Stimulated activated CD8-positive, alpha-beta memory T cell treated with anti-CD3 and anti-CD28 coated beads, Interleukin-15, amount 100 ng/mL, for 4 hours (primary cell): ENCODE results near the gene CDX2.
"Not testable (repeated sequence)": the region's sequence is repeated elsewhere in the genome, so short reads cannot be mapped to it uniquely, and the experiment has no call there.

ENCODE experiments used
- DNase-seq, 2 donors: peaks; one replicate each; pipeline ENCODE4 v3.0.0-alpha.2; 2020; ENCODE audit warnings: low read depth in 2 of 2

The CDX2 gene

DNA sequence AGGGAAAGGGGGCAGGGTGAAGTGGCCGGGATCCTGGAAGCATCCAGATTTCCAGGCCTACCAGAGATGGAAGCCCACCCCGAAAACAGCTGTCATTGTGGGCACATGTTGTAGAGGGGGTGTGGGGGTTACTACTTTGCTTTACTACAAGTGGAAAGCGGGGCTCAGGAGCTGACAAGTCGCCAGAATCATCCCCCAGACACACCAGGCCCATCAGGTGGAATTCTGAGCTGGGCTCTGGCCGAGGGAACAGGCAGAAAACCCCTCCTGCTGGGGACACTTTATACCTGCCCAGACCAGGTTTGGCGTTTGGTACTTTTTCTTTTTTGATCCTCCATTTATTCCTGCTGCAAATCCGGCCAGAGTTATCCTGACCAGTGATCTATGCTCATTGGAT, 3.8 kb downstream of the CDX2 start:
- no peak for DNase-seq

- DNase-seq = no peak
Observed at GRCh38 chr13:27964741-27965323, 4.3 kb downstream of the CDX2 start.

GRCh38 chr13:27964206-27964605, 4.9 kb downstream of the CDX2 start:
- DNase-seq = not testable (repeated sequence)

DNA sequence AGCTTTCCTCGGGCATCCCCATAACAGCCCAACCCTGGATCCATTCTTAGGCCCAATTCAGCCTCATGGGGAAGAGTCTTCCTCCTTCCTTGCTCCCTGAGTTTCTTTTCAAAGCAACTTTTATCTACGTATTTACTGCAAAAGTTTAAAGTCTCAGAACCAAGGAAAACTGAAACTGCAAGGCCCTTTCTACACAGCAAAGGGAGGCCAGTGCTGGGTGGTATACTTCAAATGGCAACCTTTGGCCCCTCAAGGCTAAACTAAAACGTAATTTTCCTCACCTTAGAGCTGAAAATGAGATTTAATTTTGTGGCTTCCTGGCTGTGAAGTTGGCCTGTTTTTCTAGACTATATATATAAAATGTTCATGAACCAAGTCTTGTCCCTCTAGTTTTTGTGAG, 5.6 kb downstream of the CDX2 start:
- DNase-seq = no peak

DNA sequence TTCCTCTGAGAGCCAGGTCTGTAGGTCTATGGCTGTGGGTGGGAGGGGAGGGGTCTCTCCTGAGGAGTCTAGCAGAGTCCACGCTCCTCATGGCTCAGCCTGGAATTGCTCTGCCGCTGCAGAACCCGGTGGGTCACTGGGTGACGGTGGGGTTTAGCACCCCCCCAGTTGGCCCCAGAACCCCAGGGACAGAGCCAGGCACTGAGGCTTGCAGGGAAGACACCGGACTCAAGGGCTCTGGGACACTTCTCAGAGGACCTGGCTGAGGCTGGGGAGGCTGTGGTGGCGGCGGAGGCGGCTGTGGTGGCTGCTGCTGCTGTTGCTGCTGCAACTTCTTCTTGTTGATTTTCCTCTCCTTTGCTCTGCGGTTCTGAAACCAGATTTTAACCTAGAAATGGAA, 6.1 kb downstream of the CDX2 start:
- DNase-seq = no peak

DNA sequence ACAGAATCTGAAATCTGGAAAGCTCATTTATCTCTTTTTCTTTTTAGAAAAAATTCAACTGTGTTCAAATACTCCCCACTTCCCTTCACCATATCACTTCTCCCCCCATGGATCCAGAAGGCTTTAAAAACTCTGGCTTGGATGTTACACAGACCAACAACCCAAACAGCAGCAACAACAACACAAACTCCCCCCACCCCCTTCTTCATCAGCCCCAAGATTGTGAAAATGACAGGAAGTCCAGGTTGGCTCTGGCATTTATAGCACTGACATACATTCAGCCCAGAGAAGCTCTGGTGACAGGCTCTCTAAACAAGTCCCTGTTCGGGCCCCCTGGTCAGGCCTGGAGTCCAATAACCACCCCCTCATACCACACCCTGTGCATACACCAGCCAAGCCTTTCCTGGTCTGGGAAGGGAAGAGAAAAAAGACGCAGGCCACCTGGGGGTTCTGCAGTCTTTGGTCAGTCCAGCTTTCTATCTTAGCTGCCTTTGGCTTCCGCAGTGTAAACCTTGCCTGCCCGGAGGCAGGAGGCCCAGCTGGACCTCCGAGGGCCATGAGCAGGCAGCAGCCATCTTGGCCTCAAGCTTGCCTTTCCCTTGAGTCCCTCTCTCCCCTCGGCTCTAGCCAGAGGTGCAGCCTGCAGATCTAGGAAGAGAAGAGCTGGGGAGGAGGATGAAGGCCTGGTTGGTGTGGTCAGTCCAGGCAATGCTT, 6.8 kb downstream of the CDX2 start:
- DNase-seq = no peak

DNA sequence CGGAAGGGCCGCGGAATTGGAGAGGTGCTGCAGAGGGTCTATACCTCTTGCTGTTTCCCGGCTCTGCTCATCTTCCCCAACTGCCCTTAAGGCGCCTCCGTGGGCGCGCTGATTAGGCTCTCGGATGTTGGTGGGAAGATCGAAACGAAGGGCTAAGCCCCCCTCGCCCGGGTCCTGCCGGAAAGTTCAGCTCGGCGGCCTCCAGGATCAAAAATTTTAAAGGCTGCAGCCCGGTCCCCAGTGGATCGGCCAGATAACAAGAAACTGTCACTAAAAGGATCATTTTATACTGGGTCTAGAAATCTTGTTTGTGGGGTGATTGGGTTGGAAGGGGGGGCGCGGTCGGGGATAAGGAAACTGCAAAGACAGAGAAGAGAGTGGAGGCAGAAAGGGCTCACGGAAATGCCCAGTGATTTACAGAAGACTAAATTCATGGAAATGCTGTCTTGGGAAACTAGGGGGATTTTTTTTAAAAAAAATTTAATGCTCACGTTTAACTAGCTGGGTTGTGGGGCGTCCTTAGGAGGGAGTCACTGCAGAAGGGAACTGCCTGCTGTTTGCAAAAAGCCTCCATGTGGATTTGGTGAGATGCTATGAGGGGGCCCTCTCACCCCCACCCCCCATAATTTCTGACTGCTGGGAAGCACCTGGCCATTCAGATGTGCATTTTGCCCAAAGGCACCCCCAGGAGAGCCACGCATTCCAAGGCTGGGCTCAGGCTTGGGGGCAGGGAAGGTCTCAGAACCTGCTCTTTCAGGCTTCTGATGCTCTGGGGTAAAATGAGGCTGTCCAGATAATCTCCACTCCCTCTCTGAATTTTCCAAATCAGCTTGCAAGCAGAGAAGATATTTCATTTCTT, 7.7 kb downstream of the CDX2 start:
- DNase-seq = no peak

DNA sequence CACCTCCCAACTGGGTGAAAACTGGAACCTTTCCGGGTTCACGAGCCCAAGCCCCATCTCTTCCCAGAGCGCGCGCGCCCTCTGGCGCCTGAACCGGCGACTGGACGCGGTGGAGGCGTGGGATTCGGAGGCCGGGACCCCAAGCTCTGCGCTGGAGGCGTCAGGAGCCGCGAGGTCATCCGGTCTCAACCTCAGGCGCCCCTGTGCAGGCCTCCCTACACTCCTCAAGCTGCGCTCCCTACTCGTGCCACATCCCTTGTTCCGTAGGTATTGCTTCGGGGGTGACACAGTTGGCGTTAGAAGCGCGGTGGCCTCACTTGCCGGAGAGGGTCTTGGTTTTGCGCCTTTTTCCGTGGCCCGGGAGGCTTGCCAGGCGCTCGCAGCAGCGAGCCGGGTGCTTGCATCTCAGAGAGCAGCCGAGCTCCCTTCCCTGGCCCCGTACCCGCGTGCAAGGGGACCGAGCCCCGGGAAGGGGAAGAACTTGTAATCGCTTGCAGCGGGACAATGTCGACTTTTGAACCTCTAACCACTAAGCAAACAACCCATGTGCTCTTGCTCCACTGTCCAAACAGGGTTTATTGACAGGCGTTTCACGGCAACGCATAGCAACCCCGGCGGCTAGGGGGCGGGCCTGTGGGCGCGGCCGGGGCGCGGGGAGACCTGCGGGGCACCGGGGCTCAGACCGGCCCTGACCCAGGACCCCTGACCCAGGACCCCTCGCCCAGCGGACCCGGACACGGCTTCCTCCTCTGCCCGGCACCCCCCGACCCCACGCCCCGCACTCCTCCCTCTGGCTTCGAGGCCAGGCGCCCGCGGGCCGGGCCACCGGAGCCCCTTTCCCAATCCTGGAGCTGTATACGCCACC, 8.5 kb downstream of the CDX2 start:
- no peak for DNase-seq

- no peak for DNase-seq
Observed at GRCh38 chr13:27959976-27960361, 9.1 kb downstream of the CDX2 start.

DNA sequence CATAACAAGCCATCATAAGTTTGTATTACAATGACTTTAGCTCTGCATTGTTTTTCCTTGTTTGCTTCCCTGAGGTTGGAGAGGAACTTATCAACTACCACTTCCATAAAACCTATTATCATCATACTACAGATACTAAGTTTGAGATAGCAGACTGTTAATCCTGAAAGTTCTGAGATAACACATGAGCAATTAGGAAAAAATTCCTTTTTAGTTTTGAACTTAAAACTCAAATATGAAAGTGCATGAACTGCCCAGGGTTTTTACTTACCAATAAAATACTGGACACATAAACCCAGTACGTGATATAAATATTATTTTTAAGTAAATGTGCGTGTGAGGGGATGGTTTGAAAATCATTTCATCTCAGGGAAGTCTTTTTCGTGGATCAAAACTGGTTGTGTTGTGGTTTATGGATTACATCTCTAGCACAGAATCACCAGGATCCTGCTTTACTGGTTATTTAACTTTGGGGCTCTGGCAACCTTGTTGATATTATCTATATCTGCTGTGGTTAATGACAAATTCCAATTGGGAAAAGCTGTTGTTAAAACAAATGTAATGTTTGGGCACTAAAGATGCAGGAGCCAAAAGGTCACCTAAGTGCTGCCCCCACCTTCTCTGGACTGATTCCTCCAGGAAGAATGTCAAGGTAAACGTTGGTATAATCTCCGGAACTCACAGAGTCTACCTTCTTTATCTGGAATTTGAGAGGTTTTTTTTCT, 12.4 kb downstream of the CDX2 start:
- no peak for DNase-seq

GRCh38 chr13:27955014-27955591, 14.0 kb downstream of the CDX2 start:
- no peak for DNase-seq

DNA sequence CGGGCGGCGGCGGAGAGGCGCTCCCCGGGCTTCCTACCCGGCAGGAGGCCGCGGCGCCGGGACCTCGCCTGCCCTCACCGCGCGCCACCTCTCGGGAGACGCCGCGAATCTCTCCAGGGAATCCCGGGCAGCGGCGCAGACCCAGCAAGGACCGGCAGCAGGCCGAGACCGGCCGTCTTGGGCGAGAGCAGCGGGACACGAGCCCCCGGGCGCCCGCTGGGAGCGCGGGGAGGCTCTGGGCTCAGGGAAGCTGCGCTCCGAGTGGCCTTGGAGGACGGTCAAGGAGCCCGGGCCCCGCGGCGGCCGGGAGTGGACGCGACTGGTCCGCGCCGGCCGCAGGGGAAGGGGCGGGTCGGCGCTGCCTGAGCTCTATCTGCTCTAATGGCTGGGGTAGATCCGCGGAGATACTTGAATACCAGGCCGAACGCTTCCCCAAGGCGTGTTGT, 14.7 kb downstream of the CDX2 start:
- no peak for DNase-seq

- peak; percentile 7 to 16 for DNase-seq
Observed at GRCh38 chr13:27953676-27954405, 15.3 kb downstream of the CDX2 start.

- no peak for DNase-seq
Observed at GRCh38 chr13:27952876-27953675, 16.0 kb downstream of the CDX2 start.

DNA sequence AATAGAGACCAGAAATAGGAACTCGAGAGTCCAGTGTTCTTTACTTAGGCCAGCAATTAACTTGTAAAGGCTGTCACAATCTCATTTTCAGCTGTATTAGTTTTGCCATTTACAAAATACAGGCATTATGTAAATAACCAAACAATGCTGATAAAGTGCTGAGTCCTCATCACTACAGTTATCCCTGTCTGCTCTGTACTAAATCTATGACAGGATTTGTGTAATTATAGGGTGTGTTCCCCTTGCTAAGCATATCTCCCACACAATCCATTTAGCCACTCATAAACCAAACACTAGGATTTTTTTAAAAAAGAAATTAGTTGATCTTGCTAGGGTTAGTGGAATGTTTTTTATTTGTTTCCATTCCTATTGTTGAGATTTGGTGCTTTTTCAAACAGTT, 26.1 kb downstream of the CDX2 start:
- no peak for DNase-seq

GRCh38 chr13:27933580-27934328, 35.4 kb downstream of the CDX2 start:
- no peak for DNase-seq

GRCh38 chr13:27933118-27933517, 36.0 kb downstream of the CDX2 start:
- DNase-seq = no peak

DNA sequence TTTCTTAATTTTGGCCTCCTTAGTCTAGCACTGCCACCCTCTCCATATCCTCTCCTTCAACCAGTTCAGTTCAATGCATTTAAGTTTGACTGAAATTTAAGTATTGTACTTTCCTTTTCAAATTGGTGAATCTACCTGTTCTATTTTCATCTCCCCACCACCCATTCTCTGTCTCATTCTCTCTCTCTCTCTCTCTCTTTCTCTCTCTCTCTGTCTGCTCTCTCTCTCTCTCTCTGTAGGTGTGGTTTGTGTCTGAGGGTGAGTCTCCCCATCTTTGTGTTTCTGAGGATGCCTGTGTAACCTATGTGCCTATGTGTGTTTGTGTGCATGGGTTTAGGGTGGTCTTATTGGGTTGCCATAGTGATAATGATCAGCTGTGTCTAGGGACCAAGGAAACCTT, 39.2 kb downstream of the CDX2 start:
- no peak for DNase-seq
